GM21381 (cell line): ENCODE data around the gene SLC38A10.

Experiments used
- ATAC-seq: cut with Tn5 transposase; IDR thresholded peaks from one replicate; pipeline ENCODE4 v1.9.1; 2021; ENCODE audit warnings: mild to moderate bottlenecking, moderate library complexity; ENCODE audit not compliant: unreplicated experiment

SLC38A10 gene

GRCh38 chr17:81244358-81245023 lies 50.6 kb downstream of the SLC38A10 start:
- no peak for ATAC-seq

- ATAC-seq = no peak
Observed at GRCh38 chr17:81243333-81243664, 51.8 kb downstream of the SLC38A10 start.

DNA sequence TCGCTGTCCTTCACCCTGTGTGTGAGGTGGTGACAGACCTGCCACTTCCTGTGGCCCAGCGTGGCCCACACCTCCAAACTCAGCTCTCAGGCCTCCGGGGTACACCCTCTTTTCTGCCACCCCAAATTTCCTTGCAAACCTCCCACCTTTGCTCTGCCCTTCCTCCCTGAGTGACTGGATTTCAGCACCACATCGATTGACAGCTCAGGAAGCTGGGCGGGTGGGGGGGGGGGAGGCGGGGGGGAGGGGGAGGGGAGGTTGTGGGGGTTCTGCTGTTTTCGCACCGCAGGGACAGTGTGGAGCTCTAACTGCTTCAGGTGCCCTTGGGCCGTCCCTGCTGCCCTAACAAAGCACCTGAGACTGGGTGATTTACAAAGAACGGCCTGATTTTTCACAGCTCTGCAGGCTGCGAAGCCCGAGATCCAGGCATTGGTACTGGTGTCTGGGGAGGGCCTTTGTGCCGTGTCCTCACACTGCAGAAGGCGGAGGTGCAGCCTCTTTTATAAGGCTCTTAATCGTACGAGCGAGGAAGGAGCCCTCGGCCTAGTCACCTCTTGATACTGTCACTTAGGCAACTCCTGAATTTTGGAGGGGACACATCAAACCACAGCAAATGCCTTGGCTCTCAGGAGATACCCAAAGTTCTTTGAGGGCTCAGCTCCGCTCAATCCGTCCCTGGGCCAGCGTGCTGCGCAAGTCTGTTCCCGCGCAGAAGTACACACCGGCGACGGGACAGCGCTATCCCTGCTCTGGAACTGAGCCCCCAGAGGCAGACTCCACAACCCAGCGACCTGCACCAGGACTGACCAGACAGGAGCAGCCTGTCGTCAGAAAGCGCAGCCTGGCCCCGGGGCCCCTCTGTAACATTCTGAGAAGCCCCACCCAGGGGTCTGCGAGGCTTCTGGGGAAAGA lies 52.4 kb downstream of the SLC38A10 start:
- ATAC-seq = no peak

DNA sequence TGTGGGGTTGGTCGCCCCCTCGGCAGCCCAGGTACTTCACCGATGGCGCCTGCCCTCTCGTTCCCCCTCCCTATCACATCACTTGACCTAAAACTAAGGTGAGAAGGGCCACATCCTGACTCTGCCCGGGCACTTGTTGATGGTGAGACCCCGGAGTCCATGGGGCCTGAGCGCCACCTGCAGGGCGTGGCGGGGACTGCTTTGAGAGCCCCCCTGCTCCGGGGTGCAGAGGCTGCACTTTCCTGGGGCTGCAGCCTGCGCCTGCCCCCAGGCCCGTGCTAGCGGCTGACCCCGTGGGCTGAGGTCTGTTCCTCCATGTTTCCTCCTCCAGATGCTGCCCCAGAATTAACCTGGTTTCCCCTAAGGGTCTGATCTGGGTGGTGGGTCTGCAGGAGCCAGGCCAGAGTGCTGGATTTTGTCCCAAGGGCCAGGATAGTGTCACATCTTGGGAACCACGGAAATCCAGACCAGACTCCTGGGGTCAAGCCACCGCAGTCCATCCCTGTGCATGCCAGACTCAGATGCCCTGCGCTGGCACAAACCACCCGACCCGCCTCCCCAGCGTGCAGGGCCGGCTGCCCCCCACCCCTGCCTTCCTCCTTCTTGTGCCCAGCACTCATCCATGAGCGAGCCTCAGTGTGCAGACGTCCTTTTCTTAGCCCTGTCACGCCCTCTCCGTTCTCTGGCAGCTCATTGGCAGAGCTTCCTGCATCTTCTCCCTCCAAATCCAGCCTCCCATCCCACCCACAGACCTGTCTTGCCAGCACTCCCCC lies 53.3 kb downstream of the SLC38A10 start:
- ATAC-seq = no peak

DNA sequence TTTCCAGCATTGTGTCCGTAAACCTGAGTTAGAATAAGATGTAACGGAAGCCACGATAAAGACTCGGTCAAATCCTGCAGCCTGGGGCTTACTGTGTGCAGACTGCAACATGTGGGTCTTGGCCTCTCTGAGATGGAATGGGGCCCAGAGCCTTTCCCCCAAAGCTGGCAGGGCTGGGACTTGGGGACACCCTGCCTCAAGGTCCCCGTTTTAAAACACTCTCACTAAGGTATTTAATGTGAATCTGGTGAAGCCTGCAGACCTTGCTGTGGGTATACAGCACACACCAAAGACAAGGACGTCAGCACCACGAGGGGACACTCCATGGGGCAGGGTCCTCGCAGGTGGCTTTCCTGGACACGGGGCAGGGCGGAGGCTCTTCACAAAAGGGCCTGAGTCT lies 53.9 kb downstream of the SLC38A10 start:
- ATAC-seq = no peak

GRCh38 chr17:81240761-81241160 lies 54.3 kb downstream of the SLC38A10 start:
- ATAC-seq = no peak

GRCh38 chr17:81239714-81240555 lies 55.2 kb downstream of the SLC38A10 start:
- no peak for ATAC-seq

DNA sequence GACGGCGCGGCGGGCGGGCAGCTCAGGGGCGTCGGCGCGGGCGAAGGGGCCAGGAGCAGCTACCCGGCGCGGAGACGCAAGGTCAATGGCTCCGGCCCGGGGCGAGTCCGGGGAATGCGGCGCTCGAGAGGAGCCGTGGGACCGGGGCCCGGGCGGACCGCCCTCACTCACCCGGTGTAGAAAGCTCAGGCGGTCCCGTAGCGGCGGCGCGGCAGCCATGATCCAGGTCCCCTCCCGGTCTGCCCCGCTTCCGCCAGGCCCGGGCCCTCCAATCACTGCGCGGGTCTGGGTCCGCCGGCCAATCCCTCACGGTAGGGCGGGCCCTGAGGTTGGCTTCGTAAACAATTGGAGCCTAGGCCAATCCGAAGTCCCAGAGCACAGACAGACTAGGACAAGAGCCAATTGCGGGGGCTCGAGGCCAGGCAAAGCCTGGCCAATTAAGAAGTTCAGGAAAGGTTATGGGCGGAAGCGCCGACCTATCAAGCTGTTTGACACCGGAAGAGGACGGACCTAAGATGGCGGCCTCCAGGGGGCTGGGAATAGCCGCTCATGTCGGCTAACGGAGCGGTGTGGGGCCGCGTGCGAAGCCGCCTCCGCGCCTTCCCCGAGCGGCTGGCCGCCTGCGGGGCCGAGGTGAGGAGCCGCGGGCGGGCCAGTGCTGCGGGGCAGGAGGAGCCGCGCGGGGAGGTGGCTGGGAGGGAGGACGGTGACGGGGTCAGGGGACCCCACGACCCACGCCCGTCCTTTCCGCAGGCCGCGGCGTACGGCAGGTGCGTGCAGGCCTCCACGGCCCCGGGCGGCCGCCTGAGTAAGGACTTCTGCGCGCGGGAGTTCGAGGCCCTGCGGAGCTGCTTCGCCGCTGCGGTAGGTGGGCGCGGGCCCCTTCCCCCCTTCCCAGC lies 56.0 kb downstream of the SLC38A10 start, which contains the start of the genes NDUFAF8 and TEPSIN:
Gene NDUFAF8, plus strand, starts transcription at position 504 of the 899 bp plus-strand sequence. Its CDS starts 46 bp downstream, at position 550.
Gene TEPSIN, minus strand, starts transcription at position 241 of the 899 bp plus-strand sequence. Its CDS starts 22 bp downstream, at position 219.
- ATAC-seq = peak; percentile 91

GRCh38 chr17:81238490-81238814 lies 56.7 kb downstream of the SLC38A10 start:
- ATAC-seq = peak; percentile 1

- no peak for ATAC-seq
Observed at GRCh38 chr17:81237591-81238489, 57.3 kb downstream of the SLC38A10 start.

DNA sequence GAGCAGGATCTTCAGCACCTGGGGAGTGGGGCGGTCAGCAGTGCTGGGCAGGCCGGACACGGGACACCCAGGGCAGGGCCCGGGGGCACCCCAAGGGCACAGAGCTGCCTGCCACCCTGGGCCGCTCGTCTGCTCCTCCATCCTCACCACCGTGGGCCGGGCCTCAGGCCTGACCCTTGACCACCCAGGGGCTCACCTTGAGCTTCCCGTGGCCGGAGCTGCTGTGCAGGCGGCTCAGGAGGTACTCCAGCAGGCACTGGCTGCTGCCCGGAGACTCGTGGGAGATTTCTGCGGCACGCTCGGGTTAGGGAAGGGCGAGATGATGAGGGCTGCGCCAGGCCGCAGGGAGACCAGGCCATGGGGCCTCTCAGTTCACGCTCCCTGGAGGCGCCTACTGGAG lies 58.3 kb downstream of the SLC38A10 start:
- no peak for ATAC-seq

GRCh38 chr17:81235822-81236740 lies 59.0 kb downstream of the SLC38A10 start:
- no peak for ATAC-seq

DNA sequence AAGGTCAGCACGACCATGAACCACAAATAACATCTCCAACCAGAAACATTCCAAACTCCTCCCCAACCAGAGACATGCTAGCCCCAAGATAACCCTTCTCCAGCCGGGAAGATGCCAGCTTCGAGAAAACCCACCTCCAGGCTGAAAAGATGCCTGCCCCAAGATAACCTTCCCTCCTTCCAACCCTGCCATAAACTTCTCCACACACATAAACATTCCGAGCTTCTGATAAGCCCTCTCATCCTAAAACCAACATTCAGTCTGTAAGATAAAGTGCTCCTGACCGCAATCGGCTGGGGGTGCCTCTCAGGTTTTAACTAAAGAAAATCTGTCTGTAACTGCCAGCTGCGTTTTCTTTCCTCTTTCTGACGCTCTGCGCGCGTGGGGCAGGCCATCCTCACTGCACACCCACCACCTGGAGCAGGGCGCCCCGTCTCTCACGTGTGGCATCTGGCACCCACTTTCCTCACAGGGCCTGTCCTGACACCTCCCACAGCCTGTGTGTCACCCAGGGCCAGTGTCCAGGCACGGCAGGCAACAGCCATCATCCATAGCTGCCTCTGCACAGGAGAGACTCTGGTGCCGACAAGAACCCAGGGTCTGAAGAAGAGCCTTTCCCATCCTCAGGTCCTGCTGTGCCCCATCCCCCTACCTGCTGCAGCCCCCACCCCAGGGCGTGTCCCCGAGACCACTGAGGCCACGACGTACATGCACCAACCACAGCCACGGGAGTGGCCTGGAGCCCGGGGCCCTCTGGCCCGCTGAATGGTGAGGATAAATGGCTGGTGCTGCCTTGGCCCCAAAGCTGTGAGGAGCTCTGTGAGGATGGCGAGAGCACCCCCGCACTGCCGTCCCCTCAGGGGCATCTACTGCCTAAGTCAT lies 59.9 kb downstream of the SLC38A10 start:
- no peak for ATAC-seq

GRCh38 chr17:81234506-81234855 lies 60.6 kb downstream of the SLC38A10 start:
- no peak for ATAC-seq

GRCh38 chr17:81233811-81234505 lies 61.1 kb downstream of the SLC38A10 start:
- no peak for ATAC-seq

GRCh38 chr17:81233316-81233715 lies 61.8 kb downstream of the SLC38A10 start:
- no peak for ATAC-seq
